Spleen (tissue), 7 donors: ENCODE results near the gene RBM23.

ENCODE experiments used
- CTCF ChIP-seq, 11 experiments: fragments of 200-600 bp in 7 of 11; fragments of 450-650 bp in 4 of 11; sonication (generic) in 4 of 11; IDR thresholded peaks in 8 of 11; conservative IDR thresholded peaks in 3 of 11; 1 replicate in 7 of 11; 2 replicates in 4 of 11; pipeline versions ENCODE4 v1.4.0 to v1.8.0; 2016 to 2021; ENCODE audit warnings: antibody characterized with exemption in 11 of 11, inconsistent platforms in 4 of 11, mild to moderate bottlenecking in 1 of 11
- POLR2A ChIP-seq, 3 donors: fragments of 450-650 bp; IDR thresholded peaks; one replicate each; pipeline ENCODE4 v1.5.1; 2017; ENCODE audit warnings: antibody characterized with exemption in 3 of 3, mild to moderate bottlenecking in 1 of 3
- POLR2AphosphoS5 ChIP-seq, 3 donors: sonication (generic); formaldehyde crosslinking; IDR thresholded peaks; one replicate each; pipeline ENCODE4 v1.5.1; 2017; ENCODE audit warnings: antibody characterized with exemption in 3 of 3
- donor health status: DM: no; HTN: no; CAD: no; lungs with moderate emphysema.
- donor health status: DM: no; HTN: no; CAD: no.
- donor health status: DM: no; HTN: no; CAD: no.

DNA sequence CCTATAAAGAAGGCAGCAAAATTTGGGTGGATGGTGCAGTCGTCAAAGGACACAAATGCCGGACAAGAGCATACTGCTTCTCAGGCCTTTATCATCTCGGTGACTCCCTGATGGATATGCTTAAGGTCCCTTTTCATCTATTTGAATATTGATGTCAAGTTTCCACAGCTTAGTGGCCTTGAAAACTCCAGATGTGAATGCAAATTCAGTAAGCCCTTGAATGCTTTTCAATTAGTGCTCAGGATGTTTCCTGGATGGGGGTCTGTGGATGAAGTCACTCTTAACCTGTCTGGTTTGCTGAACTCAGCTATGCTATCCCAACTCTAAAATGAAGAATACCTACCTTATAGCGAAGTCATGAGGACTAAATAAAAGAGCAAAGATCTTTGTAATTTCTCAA lies 25.2 kb downstream of the RBM23 start:
- TF ChIP-seq POLR2A (IDR thresholded peaks at IDR 0.05) (no peak), CTCF (IDR thresholded peaks at IDR 0.05 in 8 of 11, conservative IDR thresholded peaks at IDR 0.05 in 3 of 11) (no peak), POLR2AphosphoS5 (IDR thresholded peaks at IDR 0.05) (no peak)
